ENCODE measurements around the gene TMEM108. TPM values are rescaled to one million over a fixed set of nuclear protein-coding genes. Genes with fewer than 3 reads are reported as not detected.

TMEM108 gene
- total and polyA plus RNA-seq, 10 of the 15 experiments (the other 5 are each of a cell fraction or from before 2014, with no cell fraction given), result 0.02 to 0.58 (median 0.12) TPM; not detected in 5

GRCh38 chr3:133136114-133137041 lies 98.2 kb downstream of the TMEM108 start:
- H3K27me3 ChIP-seq (replicated peaks in 1 of 2; ENCODE audit: control insufficient read depth in 2 of 2, insufficient read depth in 2 of 2, low read length in 1 of 2), result no peaks in the 10 kb centered on the region
- no peak overlapping the region for H2AFZ ChIP-seq (ENCODE audit: control insufficient read depth, low read depth, low read length)
- in situ Hi-C loops (cut with MboI), result no loop called here
- intact Hi-C loops (cut with micrococcal nuclease; ENCODE audit: unreplicated experiment), result loop anchor here (2.0 kb wide), 1 partner anchor 74 kb away; no protein-coding TSS in a partner anchor
- no peak overlapping the region for H3K9ac ChIP-seq (ENCODE audit: control insufficient read depth, insufficient read depth, low read length)
- no TSS peak for BruUV-seq (replicated peaks)
- H3K4me3 ChIP-seq, result no peak overlapping the region
- no peaks in the 10 kb centered on the region for H3K79me2 ChIP-seq (ENCODE audit: control insufficient read depth, insufficient read depth, low read length)
- RAD21 ChIA-PET (ENCODE audit: unreplicated experiment), result no interaction called here
- POLR2A ChIA-PET, result no interaction called here
- no peaks in the 10 kb centered on the region for H3K9me3 ChIP-seq (replicated peaks; ENCODE audit: control insufficient read depth, insufficient read depth, low read length)
- DNase-seq (ENCODE audit: low read depth, low spot score) (peak; percentile 50), ATAC-seq (peak; percentile 89), FAIRE-seq (peak; percentile 31)
- H4K20me1 ChIP-seq (ENCODE audit: control insufficient read depth, insufficient read depth), result no peaks in the 10 kb centered on the region
- H3K4me2 ChIP-seq (ENCODE audit: control insufficient read depth, insufficient read depth), result peak overlapping the region; percentile 18; the same call in 1 of the 2 replicates
- H3K4me1 ChIP-seq (ENCODE audit: control insufficient read depth, insufficient read depth, low read length), result peaks cover 22% of the 10 kb centered on the region
- SMC1A ChIA-PET (ENCODE audit: uncharacterized antibody, unreplicated experiment), result interaction anchor here (1.0 to 1.3 kb wide), 3 partner anchors 11 to 74 kb away, joined by 3 read pairs; no protein-coding TSS in a partner anchor
- H3K36me3 ChIP-seq (ENCODE audit: control insufficient read depth in 2 of 2, insufficient read depth in 2 of 2, low read length in 1 of 2), result no peaks in the 10 kb centered on the region
- H3K27ac ChIP-seq (ENCODE audit: control insufficient read depth, insufficient read depth), result no peak overlapping the region
- CTCF ChIA-PET, result no interaction called here
- 100% methylated on average over 2 of the region's 2 CpGs for WGBS (ENCODE audit: insufficient coverage, insufficient replicate concordance, low lambda C conversion rate, missing lambda C conversion rate)
- TF ChIP-seq PAX5 (IDR thresholded peaks at IDR 0.05; ENCODE audit: borderline replicate concordance, low read depth, low read length) (no peak), MYB (IDR thresholded peaks at IDR 0.05; ENCODE audit: borderline replicate concordance, low read depth, low read length) (no peak), ESRRA (IDR thresholded peaks at IDR 0.05; ENCODE audit: low read length) (no peak), MXI1 (IDR thresholded peaks at IDR 0.05; ENCODE audit: low read depth, low read length) (no peak), BCL3 (IDR thresholded peaks at IDR 0.05; ENCODE audit: borderline replicate concordance, insufficient read depth, low read depth, low read length, poor library complexity, severe bottlenecking) (no peak), EZH2 (IDR thresholded peaks at IDR 0.05; ENCODE audit: borderline replicate concordance, control insufficient read depth, low read depth, low read length) (no peak), GATAD2B (conservative IDR thresholded peaks at IDR 0.05; ENCODE audit: low read depth) (0 out of 2 replicates have a peak, but pooled peaks have one; percentile 22), SIX5 (IDR thresholded peaks at IDR 0.05; ENCODE audit: low read depth, low read length, severe bottlenecking) (no peak), KLF5 (IDR thresholded peaks at IDR 0.05; ENCODE audit: partially characterized antibody) (no peak), POLR2A (IDR thresholded peaks at IDR 0.05; ENCODE audit: low read depth, low read length) (no peak), YBX1 (IDR thresholded peaks at IDR 0.05) (no peak), DPF2 (IDR thresholded peaks at IDR 0.05) (peak; percentile 68; the same call in 1 of the 2 replicates), FOXK2 (IDR thresholded peaks at IDR 0.05) (no peak), RAD51 (IDR thresholded peaks at IDR 0.05) (no peak), SUZ12 (IDR thresholded peaks at IDR 0.05; ENCODE audit: unreplicated experiment) (no peak), EGR1 (IDR thresholded peaks at IDR 0.05; ENCODE audit: borderline replicate concordance in 1 of 2, low read depth in 2 of 2, low read length in 2 of 2) (no peak), FOXM1 (IDR thresholded peaks at IDR 0.05; ENCODE audit: low read depth, low read length) (no peak), ASH2L (IDR thresholded peaks at IDR 0.05; ENCODE audit: borderline replicate concordance, low read depth) (no peak), USF1 (IDR thresholded peaks at IDR 0.05; ENCODE audit: borderline replicate concordance, extremely low read length, insufficient read depth, low read depth, low read length) (no peak), MEF2B (IDR thresholded peaks at IDR 0.05; ENCODE audit: partially characterized antibody, poor library complexity, severe bottlenecking) (no peak), ETV6 (conservative IDR thresholded peaks at IDR 0.05 in 1 of 2, IDR thresholded peaks at IDR 0.05 in 1 of 2; ENCODE audit: borderline replicate concordance in 1 of 2, low read depth in 1 of 2) (no peak), STAT3 (IDR thresholded peaks at IDR 0.05; ENCODE audit: low read depth, low read length) (no peak)

Data from GM12878 (cell line).